ENCODE results near the gene EPB41L3.

DNA sequence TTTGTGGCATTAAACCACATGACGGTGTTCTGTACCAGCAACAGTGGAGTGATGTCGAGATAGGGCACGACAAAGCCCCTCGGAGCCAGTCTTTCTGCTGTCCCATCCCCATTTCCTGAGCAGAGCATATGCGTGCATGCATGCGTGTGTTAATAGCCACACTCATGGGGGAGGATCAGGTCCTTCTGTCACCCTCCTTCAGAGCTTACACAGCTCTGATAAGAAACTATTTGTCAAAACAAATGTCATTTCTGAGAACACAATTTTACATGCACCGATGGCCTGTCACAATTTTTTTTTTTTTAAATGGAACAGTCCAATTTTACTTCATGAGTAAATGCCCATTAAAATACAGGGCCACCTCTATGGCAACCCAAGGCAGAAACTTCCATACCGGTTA lies 152.4 kb downstream of the EPB41L3 start:
- TF ChIP-seq, protein P1, sequence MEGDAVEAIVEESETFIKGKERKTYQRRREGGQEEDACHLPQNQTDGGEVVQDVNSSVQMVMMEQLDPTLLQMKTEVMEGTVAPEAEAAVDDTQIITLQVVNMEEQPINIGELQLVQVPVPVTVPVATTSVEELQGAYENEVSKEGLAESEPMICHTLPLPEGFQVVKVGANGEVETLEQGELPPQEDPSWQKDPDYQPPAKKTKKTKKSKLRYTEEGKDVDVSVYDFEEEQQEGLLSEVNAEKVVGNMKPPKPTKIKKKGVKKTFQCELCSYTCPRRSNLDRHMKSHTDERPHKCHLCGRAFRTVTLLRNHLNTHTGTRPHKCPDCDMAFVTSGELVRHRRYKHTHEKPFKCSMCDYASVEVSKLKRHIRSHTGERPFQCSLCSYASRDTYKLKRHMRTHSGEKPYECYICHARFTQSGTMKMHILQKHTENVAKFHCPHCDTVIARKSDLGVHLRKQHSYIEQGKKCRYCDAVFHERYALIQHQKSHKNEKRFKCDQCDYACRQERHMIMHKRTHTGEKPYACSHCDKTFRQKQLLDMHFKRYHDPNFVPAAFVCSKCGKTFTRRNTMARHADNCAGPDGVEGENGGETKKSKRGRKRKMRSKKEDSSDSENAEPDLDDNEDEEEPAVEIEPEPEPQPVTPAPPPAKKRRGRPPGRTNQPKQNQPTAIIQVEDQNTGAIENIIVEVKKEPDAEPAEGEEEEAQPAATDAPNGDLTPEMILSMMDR (IDR thresholded peaks at IDR 0.05; ENCODE audit: low read length): no peak
- no peak for TF ChIP-seq EZH2 (IDR thresholded peaks at IDR 0.05; ENCODE audit: borderline replicate concordance, low read length)

All from OCI-LY1 (cell line).